HepG2 (cell line): ENCODE measurements around the gene ZNF554. TPM values are rescaled to one million over a fixed set of nuclear protein-coding genes. Genes with fewer than 3 reads are reported as not detected.

Experiments
- BCL6 ChIP-seq: IDR thresholded peaks from 2 replicates; pipeline ENCODE4 v1.6.1; 2016; ENCODE audit warnings: missing genetic modification reagents, missing compliant biosample characterization
- DMAP1 ChIP-seq: IDR thresholded peaks from 2 replicates; pipeline ENCODE4 v1.6.1; 2016
- FOXJ3 ChIP-seq: sonication (generic); formaldehyde crosslinking; IDR thresholded peaks from 2 replicates; pipeline ENCODE4 v1.4.0; 2020; ENCODE audit warnings: missing genetic modification reagents, mild to moderate bottlenecking, borderline replicate concordance
- HNF4G ChIP-seq, 2 experiments: sonication (generic) in 1 of 2; formaldehyde crosslinking in 1 of 2; IDR thresholded peaks; 2 replicates each; pipeline versions ENCODE4 v1.4.0 to v1.6.1; 2011 to 2020; ENCODE audit warnings: borderline replicate concordance in 2 of 2, low read depth in 2 of 2, mild to moderate bottlenecking in 2 of 2, low read length in 1 of 2, missing genetic modification reagents in 1 of 2, moderate library complexity in 1 of 2
- KLF12 ChIP-seq: sonication (generic); formaldehyde crosslinking; IDR thresholded peaks from 2 replicates; pipeline ENCODE4 v1.4.0; 2020; ENCODE audit warnings: missing genetic modification reagents, borderline replicate concordance
- PRDM4 ChIP-seq: sonication (generic); formaldehyde crosslinking; IDR thresholded peaks from 2 replicates; pipeline ENCODE4 v1.9.0; 2021; ENCODE audit warnings: missing genetic modification reagents, borderline replicate concordance
- PRPF4 ChIP-seq: fragments of 200-400 bp; formaldehyde crosslinking; IDR thresholded peaks from 2 replicates; pipeline ENCODE4 v1.6.1; 2016; ENCODE audit warnings: low read length, low read depth; ENCODE audit not compliant: poor library complexity, severe bottlenecking
- RNF2 ChIP-seq: fragments of 450-650 bp; conservative IDR thresholded peaks from 2 replicates; pipeline ENCODE4 v1.6.1; 2016; ENCODE audit warnings: low read depth
- SAP130 ChIP-seq: IDR thresholded peaks from 2 replicates; pipeline ENCODE4 v1.6.1; 2016; ENCODE audit warnings: low read depth
- SMAD1 ChIP-seq: sonication (generic); formaldehyde crosslinking; IDR thresholded peaks from 2 replicates; pipeline ENCODE4 v1.4.0; 2020; ENCODE audit warnings: missing genetic modification reagents, low read depth, mild to moderate bottlenecking, borderline replicate concordance
- TSC22D2 ChIP-seq: sonication (generic); formaldehyde crosslinking; IDR thresholded peaks from 2 replicates; pipeline ENCODE4 v1.5.1; 2020; ENCODE audit warnings: missing genetic modification reagents, mild to moderate bottlenecking, borderline replicate concordance
- ZBTB2 ChIP-seq: sonication (generic); formaldehyde crosslinking; IDR thresholded peaks from 2 replicates; pipeline ENCODE4 v1.8.0; 2022; ENCODE audit warnings: low read depth, missing genetic modification reagents
- ZNF276 ChIP-seq: sonication (generic); formaldehyde crosslinking; IDR thresholded peaks from 2 replicates; pipeline ENCODE4 v1.4.0; 2020; ENCODE audit warnings: mild to moderate bottlenecking, low read depth, missing genetic modification reagents
- ZNF7 ChIP-seq: IDR thresholded peaks from 2 replicates; pipeline ENCODE4 v1.6.1; 2016; ENCODE audit warnings: missing biosample characterization, missing genetic modification reagents
- ZNF775 ChIP-seq: sonication (generic); formaldehyde crosslinking; IDR thresholded peaks from 2 replicates; pipeline ENCODE4 v1.4.0; 2020; ENCODE audit warnings: missing genetic modification reagents, mild to moderate bottlenecking, moderate library complexity, borderline replicate concordance
- polyA plus RNA-seq, 8 experiments: library from polyadenylated mRNA; depleted of rRNA in 3 of 8; stranded (reverse) in 7 of 8; unstranded in 1 of 8; fragments of >200 nt; fragmentation: Illumina TruSeq in 4 of 8; extraction: Trizol in 4 of 8; gene quantifications; 2 replicates each; pipeline versions ENCODE4 v1.2.1 to v1.2.3, GENCODE V29; 2011 to 2016; ENCODE audit warnings: low read depth in 4 of 8, missing spikeins in 1 of 8, mixed read lengths in 1 of 8; ENCODE audit not compliant: insufficient read depth in 1 of 8
- total RNA-seq, 5 experiments: library from RNA; depleted of rRNA; stranded (reverse); fragments of >200 nt; fragmentation: Illumina TruSeq; extraction: Trizol; gene quantifications; 2 replicates each; pipeline ENCODE4 v1.2.3, GENCODE V29; 2016; ENCODE audit warnings: low read depth in 1 of 5
- TF ChIP-seq, protein P1 (sequence below): sonication (generic); formaldehyde crosslinking; IDR thresholded peaks from 2 replicates; pipeline ENCODE4 v1.4.0; 2020; ENCODE audit warnings: missing genetic modification reagents
- TF ChIP-seq, protein P2 (sequence below): sonication (generic); formaldehyde crosslinking; IDR thresholded peaks from 2 replicates; pipeline ENCODE4 v1.8.0; 2022; ENCODE audit warnings: missing genetic modification reagents, mild to moderate bottlenecking, moderate library complexity, borderline replicate concordance

The ZNF554 gene
- total and polyA plus RNA-seq, 2 of the 13 experiments (the other 11 are each of a cell fraction or from before 2014, with no cell fraction given) = 2.2 to 2.7 TPM

- TF ChIP-seq TSC22D2 = no peak
- TF ChIP-seq HNF4G (IDR thresholded peaks at IDR 0.05; ENCODE audit: borderline replicate concordance, low read depth, low read length) = no peak
- TF ChIP-seq HNF4G (CRISPR knock-in tag; IDR thresholded peaks at IDR 0.05; ENCODE audit: borderline replicate concordance, low read depth) = no peak
- TF ChIP-seq RNF2 = no peak
- no peak for TF ChIP-seq PRDM4 (CRISPR knock-in tag)
- TF ChIP-seq, protein P1, sequence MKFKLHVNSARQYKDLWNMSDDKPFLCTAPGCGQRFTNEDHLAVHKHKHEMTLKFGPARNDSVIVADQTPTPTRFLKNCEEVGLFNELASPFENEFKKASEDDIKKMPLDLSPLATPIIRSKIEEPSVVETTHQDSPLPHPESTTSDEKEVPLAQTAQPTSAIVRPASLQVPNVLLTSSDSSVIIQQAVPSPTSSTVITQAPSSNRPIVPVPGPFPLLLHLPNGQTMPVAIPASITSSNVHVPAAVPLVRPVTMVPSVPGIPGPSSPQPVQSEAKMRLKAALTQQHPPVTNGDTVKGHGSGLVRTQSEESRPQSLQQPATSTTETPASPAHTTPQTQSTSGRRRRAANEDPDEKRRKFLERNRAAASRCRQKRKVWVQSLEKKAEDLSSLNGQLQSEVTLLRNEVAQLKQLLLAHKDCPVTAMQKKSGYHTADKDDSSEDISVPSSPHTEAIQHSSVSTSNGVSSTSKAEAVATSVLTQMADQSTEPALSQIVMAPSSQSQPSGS (CRISPR knock-in tag) = 0 out of 2 replicates have a peak, but pooled peaks have one; percentile 34
- TF ChIP-seq KLF12 (CRISPR knock-in tag) = no peak
- TF ChIP-seq ZNF7 (CRISPR knock-in tag) = no peak
- no peak for TF ChIP-seq ZNF276 (CRISPR knock-in tag)
- TF ChIP-seq, protein P2, sequence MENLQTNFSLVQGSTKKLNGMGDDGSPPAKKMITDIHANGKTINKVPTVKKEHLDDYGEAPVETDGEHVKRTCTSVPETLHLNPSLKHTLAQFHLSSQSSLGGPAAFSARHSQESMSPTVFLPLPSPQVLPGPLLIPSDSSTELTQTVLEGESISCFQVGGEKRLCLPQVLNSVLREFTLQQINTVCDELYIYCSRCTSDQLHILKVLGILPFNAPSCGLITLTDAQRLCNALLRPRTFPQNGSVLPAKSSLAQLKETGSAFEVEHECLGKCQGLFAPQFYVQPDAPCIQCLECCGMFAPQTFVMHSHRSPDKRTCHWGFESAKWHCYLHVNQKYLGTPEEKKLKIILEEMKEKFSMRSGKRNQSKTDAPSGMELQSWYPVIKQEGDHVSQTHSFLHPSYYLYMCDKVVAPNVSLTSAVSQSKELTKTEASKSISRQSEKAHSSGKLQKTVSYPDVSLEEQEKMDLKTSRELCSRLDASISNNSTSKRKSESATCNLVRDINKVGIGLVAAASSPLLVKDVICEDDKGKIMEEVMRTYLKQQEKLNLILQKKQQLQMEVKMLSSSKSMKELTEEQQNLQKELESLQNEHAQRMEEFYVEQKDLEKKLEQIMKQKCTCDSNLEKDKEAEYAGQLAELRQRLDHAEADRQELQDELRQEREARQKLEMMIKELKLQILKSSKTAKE (CRISPR knock-in tag) = no peak; the same call in 1 of the 2 replicates
- TF ChIP-seq BCL6 (CRISPR knock-in tag) = peak; percentile 63
- no peak for TF ChIP-seq ZNF775 (CRISPR knock-in tag)
- no peak for TF ChIP-seq FOXJ3 (CRISPR knock-in tag)
- TF ChIP-seq PRPF4 = no peak
- TF ChIP-seq SAP130 = peak; percentile 31; the same call in 1 of the 2 replicates
- no peak for TF ChIP-seq ZBTB2
- TF ChIP-seq DMAP1 (CRISPR knock-in tag) = no peak
- no peak for TF ChIP-seq SMAD1 (CRISPR knock-in tag)
These were observed 45.8 kb downstream of the ZNF554 start (continued) for GRCh38 chr19:2865334-2866100.
